Measurements from ENCODE around the gene SPON1. TPM values are rescaled to one million over a fixed set of nuclear protein-coding genes. Genes with fewer than 3 reads are reported as not detected.

Gene SPON1
- total RNA-seq, 2 experiments from 2014 or later: 2.1 to 2.2 TPM

DNA sequence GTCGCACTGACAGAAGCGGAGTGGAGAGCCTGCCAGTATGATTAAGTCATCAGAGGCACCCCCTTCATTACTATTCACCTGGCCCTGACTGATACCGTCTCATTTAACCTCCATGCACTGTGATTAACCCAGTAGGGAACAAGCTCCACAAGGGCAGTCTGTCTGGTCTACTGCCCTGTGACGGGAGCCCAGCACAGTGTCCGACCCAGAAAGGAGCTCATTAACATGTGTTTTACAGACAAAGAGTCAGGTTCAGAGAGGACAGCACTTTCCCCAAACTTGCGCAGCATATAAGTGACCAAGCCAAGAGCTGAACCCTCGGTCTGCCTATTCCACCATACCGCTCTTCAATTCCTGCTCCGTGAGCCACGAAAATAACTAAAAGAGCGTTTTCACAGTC lies 266.9 kb downstream of the SPON1 start:
- intact Hi-C loops (cut with DNase I, micrococcal nuclease): no loop called here
- TF ChIP-seq, protein P1, sequence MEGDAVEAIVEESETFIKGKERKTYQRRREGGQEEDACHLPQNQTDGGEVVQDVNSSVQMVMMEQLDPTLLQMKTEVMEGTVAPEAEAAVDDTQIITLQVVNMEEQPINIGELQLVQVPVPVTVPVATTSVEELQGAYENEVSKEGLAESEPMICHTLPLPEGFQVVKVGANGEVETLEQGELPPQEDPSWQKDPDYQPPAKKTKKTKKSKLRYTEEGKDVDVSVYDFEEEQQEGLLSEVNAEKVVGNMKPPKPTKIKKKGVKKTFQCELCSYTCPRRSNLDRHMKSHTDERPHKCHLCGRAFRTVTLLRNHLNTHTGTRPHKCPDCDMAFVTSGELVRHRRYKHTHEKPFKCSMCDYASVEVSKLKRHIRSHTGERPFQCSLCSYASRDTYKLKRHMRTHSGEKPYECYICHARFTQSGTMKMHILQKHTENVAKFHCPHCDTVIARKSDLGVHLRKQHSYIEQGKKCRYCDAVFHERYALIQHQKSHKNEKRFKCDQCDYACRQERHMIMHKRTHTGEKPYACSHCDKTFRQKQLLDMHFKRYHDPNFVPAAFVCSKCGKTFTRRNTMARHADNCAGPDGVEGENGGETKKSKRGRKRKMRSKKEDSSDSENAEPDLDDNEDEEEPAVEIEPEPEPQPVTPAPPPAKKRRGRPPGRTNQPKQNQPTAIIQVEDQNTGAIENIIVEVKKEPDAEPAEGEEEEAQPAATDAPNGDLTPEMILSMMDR (IDR thresholded peaks at IDR 0.05): no peak
- ChIA-PET POLR2A (no interaction called here), CTCF (no interaction called here)
- Histone ChIP-seq H3K27me3 (ENCODE audit: control insufficient read depth in 1 of 2, insufficient read depth in 2 of 2, low read length in 2 of 2) (no peaks in the 10 kb centered on the region), H3K36me3 (ENCODE audit: insufficient read depth, low read length) (no peaks in the 10 kb centered on the region), H3K4me1 (ENCODE audit: insufficient read depth, low read length) (no peaks in the 10 kb centered on the region), H3K9me3 (ENCODE audit: control insufficient read depth in 1 of 2, insufficient read depth in 1 of 2, low read length in 2 of 2) (no peaks in the 10 kb centered on the region), H3K27ac (ENCODE audit: low read depth in 1 of 2, low read length in 2 of 2) (no peak overlapping the region), H3K4me3 (ENCODE audit: low read length) (no peak overlapping the region)
- no peak for ATAC-seq (ENCODE audit: poor library complexity)
- no peak for DNase-seq
- H3K9me3 Mint-ChIP-seq: peaks cover 2% of the 10 kb centered on the region
- H3K4me1 Mint-ChIP-seq (ENCODE audit: low read depth): no peaks in the 10 kb centered on the region
- H3K4me3 Mint-ChIP-seq: no peak overlapping the region
- no peak overlapping the region for H3K27ac Mint-ChIP-seq
- no peaks in the 10 kb centered on the region for H3K36me3 Mint-ChIP-seq (ENCODE audit: low read depth)
- H3K27me3 Mint-ChIP-seq: no peaks in the 10 kb centered on the region

DNA sequence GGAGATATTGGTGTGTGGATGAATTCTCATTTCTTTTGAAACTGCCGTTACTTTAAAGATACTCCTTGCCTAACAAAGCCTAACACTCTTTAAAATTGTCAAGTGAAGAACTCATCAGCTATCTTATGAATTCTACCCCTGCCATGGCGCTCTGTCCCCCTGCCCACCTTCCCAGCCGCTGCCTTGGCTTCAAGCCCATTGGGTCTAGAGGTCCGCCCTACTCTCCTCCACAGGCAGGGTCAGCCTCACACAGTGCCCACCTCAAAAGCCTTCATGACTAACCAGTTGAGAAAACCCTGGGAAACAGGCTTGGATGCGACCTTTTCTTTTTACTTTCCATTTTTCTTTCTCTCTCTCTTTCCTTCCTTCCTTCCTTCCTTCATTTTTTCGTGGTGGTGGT lies 267.9 kb downstream of the SPON1 start:
- Mint-ChIP-seq H3K4me1 (ENCODE audit: low read depth) (no peaks in the 10 kb centered on the region), H3K27ac (no peak overlapping the region), H3K36me3 (ENCODE audit: low read depth) (no peaks in the 10 kb centered on the region), H3K4me3 (no peak overlapping the region), H3K9me3 (peaks cover 2% of the 10 kb centered on the region), H3K27me3 (no peaks in the 10 kb centered on the region)
- intact Hi-C loops (cut with DNase I, micrococcal nuclease): no loop called here
- no peak overlapping the region for H3K4me3 ChIP-seq (ENCODE audit: low read length)
- DNase-seq (no peak), ATAC-seq (ENCODE audit: poor library complexity) (no peak)
- CTCF ChIA-PET: no interaction called here
- POLR2A ChIA-PET: no interaction called here
- TF ChIP-seq, protein P1 (IDR thresholded peaks at IDR 0.05): no peak
- H3K9me3 ChIP-seq (ENCODE audit: control insufficient read depth in 1 of 2, insufficient read depth in 1 of 2, low read length in 2 of 2): no peaks in the 10 kb centered on the region
- no peaks in the 10 kb centered on the region for H3K36me3 ChIP-seq (ENCODE audit: insufficient read depth, low read length)
- no peaks in the 10 kb centered on the region for H3K4me1 ChIP-seq (ENCODE audit: insufficient read depth, low read length)
- no peaks in the 10 kb centered on the region for H3K27me3 ChIP-seq (ENCODE audit: control insufficient read depth in 1 of 2, insufficient read depth in 2 of 2, low read length in 2 of 2)
- no peak overlapping the region for H3K27ac ChIP-seq (ENCODE audit: low read depth in 1 of 2, low read length in 2 of 2)

DNA sequence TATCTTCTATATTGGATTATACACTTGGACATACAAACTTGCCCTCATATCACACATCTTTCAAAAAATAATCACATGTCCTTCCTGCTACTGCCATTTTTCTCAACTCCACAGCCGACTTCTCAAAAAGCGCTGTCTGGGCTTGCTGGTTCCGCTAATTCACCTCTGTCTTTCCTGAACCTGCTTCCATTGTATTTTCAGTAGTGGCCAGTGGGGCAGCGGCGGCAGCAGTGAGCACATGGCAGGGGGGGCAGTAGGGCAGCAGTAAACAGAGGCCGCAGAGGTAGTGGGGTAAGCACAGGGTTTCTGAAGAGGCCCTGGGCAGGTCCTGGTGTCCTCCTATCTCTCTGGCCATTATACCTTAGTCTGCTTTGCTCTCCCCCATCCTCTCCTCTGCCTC lies 270.1 kb downstream of the SPON1 start:
- no peak for ATAC-seq (ENCODE audit: poor library complexity)
- Mint-ChIP-seq H3K27ac (no peak overlapping the region), H3K9me3 (no peaks in the 10 kb centered on the region), H3K36me3 (ENCODE audit: low read depth) (no peaks in the 10 kb centered on the region), H3K4me3 (no peak overlapping the region), H3K27me3 (no peaks in the 10 kb centered on the region), H3K4me1 (ENCODE audit: low read depth) (no peaks in the 10 kb centered on the region)
- Histone ChIP-seq H3K4me3 (ENCODE audit: low read length) (no peak overlapping the region), H3K36me3 (ENCODE audit: insufficient read depth, low read length) (no peaks in the 10 kb centered on the region), H3K27ac (ENCODE audit: low read depth in 1 of 2, low read length in 2 of 2) (no peak overlapping the region), H3K4me1 (ENCODE audit: insufficient read depth, low read length) (no peaks in the 10 kb centered on the region), H3K9me3 (ENCODE audit: control insufficient read depth in 1 of 2, insufficient read depth in 1 of 2, low read length in 2 of 2) (no peaks in the 10 kb centered on the region), H3K27me3 (ENCODE audit: control insufficient read depth in 1 of 2, insufficient read depth in 2 of 2, low read length in 2 of 2) (no peaks in the 10 kb centered on the region)
- TF ChIP-seq, protein P1 (IDR thresholded peaks at IDR 0.05): no peak
- CTCF ChIA-PET: no interaction called here
- no peak for DNase-seq
- POLR2A ChIA-PET: no interaction called here
- intact Hi-C loops (cut with DNase I, micrococcal nuclease): no loop called here
